ENCODE data around the gene USF3.

Gene USF3

DNA sequence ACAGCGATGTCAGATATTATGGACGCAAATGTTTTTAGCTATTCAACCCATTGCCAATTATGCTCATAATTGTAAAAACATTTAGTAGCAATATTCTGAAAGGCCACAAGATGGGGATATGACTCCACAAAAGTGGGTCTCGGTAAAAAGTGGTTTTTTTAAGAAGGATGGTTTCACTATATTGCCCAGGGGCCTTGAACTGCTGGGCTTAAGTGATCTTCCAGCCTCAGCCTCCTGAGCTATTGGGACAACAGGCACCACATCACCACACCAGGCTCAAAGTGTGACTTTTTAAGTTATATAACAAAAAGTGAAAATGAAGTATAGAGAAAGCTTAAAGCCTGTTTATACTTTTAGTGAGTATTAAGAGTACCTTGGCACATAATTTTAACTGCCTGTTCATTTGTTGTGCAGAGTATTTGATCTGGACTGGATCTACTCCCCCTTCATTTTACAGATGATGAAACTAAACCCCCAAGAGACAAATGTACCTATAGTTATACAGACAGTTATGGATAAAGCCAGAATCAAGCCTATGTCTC is 40.2 kb upstream of the USF3 start:
- TF ChIP-seq, protein P1, sequence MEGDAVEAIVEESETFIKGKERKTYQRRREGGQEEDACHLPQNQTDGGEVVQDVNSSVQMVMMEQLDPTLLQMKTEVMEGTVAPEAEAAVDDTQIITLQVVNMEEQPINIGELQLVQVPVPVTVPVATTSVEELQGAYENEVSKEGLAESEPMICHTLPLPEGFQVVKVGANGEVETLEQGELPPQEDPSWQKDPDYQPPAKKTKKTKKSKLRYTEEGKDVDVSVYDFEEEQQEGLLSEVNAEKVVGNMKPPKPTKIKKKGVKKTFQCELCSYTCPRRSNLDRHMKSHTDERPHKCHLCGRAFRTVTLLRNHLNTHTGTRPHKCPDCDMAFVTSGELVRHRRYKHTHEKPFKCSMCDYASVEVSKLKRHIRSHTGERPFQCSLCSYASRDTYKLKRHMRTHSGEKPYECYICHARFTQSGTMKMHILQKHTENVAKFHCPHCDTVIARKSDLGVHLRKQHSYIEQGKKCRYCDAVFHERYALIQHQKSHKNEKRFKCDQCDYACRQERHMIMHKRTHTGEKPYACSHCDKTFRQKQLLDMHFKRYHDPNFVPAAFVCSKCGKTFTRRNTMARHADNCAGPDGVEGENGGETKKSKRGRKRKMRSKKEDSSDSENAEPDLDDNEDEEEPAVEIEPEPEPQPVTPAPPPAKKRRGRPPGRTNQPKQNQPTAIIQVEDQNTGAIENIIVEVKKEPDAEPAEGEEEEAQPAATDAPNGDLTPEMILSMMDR (conservative IDR thresholded peaks at IDR 0.05) = peak; percentile 71
- no peak for TF ChIP-seq ZFX (IDR thresholded peaks at IDR 0.05)
- no peak overlapping the region for H3K27ac ChIP-seq

DNA sequence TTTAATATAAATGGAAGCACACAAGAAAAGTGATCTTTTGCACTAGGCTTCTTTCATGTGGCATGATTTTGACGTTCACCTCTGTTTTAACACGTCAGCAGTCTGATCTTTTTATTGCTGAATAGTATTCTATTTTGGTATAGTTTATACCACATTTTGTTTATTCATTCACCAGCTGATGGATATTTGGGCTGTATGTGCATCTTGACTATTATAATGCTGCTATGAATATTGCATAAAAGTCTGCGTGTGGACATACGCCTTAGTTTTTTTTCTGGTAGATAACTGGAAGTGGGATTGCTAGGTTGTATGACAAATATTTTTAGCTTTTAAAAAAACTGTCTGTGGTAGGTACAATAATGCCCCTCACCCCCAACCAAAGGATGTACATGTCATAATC is 35.3 kb upstream of the USF3 start:
- H3K27ac ChIP-seq = no peak overlapping the region
- TF ChIP-seq ZFX (IDR thresholded peaks at IDR 0.05) = no peak
- TF ChIP-seq, protein P1 (conservative IDR thresholded peaks at IDR 0.05) = no peak

DNA sequence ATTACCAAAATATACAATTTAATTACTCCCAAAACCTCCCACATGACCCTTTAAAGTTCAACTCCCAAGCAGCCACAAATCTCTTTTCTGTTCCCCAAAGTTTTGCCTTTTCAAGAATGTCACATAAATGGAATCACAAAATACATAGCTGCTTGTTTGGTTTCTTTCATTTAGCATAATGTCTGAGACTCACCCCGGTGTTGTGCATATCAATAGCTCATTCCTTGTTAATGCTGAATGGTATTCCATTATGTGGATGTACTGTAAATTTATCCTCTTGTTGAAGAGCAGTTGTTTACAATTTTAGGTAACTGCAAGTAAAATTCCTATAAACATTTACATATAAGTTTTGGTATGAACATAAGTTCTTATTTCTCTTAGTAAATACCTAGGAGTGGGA is 34.1 kb upstream of the USF3 start:
- TF ChIP-seq, protein P1 (conservative IDR thresholded peaks at IDR 0.05) = no peak
- TF ChIP-seq ZFX (IDR thresholded peaks at IDR 0.05) = no peak
- H3K27ac ChIP-seq = no peak overlapping the region

DNA sequence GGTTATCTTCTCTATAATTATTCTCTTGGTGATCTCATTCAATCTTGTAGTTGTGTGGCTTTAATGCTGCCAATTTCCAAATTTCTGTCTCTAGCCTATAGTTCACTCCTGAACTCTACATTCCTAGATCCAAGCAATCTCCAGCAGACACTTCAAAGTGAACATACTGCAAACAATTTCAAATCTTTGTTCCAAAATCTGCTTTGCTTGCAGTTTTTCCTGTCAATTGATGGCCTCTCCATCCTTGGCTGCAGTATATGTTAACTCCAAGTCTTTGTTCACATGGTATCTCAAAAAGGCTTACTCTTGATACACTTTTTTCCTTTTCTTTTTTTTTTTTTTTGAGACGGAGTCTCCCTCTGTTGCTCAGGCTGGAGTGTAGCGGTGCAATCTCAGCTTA is 32.2 kb upstream of the USF3 start:
- no peak for TF ChIP-seq ZFX (IDR thresholded peaks at IDR 0.05)
- TF ChIP-seq, protein P1 (conservative IDR thresholded peaks at IDR 0.05) = no peak

DNA sequence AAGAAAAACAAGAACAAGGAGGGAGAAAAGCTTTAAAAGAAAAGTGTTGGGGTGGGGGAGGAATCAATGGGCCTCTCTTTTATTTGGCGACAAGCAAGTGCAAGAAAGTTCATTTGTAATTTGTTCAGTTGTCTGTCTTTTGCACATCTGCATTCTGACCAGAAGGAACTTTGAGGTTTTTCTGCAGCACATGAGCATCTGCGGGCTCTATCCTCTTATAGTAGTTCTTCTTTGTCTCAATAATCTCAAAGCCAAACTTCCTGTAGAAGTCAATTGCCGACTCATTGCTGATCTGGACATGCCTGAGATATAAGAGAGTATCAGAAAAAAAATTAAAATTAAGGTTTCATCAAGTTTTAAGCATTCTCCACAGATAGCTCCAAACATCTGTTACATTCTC is 25.2 kb upstream of the USF3 start:
- TF ChIP-seq, protein P1 (conservative IDR thresholded peaks at IDR 0.05) = no peak
- no peak for TF ChIP-seq ZFX (IDR thresholded peaks at IDR 0.05)
- no peak overlapping the region for H3K27ac ChIP-seq

More for the DNA sequence above, 32.2 kb upstream of the USF3 start:
- no peak overlapping the region for H3K27ac ChIP-seq

DNA sequence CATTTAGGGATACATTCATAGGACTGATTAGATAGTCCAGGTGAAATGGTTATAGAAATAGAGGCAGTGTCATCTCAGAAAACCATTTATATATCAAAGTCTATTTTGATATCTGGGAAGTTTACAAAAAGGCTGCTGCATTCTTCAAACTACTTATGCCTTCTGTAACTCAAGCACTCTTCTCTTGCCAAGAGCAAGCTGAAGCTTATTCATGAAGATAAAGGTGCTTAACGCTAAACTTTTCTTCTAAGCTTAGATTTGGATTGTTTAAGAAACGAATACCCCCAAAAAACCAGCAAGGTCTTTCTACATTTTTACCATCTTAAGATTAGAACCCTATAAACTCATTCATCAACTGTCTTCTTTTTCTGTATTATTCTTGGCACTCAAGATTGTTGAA is 23.3 kb upstream of the USF3 start:
- no peak overlapping the region for H3K27ac ChIP-seq
- no peak for TF ChIP-seq ZFX (IDR thresholded peaks at IDR 0.05)
- TF ChIP-seq, protein P1 (conservative IDR thresholded peaks at IDR 0.05) = no peak

DNA sequence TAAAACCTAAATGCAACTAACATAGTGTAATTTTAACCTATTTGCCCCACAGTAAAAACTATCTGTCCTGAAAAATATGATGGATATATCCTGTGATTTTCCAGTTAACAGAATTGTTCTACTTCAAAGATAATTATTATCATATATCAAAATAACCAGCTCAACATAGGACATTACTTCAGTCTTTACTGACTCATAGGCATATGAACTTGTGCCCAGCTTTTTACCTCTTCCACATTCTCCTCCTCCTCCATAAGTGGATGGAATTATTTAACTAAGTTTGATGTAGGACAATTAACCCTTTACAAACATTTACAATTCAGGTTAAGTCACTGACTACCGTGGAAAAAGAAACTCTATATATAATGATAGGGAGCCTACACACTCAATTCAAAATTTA is 22.9 kb upstream of the USF3 start:
- no peak overlapping the region for H3K27ac ChIP-seq
- TF ChIP-seq, protein P1 (conservative IDR thresholded peaks at IDR 0.05) = no peak
- TF ChIP-seq ZFX (IDR thresholded peaks at IDR 0.05) = no peak

All from C4-2B (cell line).